DND-41 (cell line): Measurements from ENCODE around the gene PTCD3.

Experiments
- ATAC-seq: fragments of 200-7000 bp; cut with Tn5 transposase; 3 replicates; pipeline ENCODE4 v1.9.1; 2021; ENCODE audit warnings: low read depth; ENCODE audit not compliant: insufficient read depth
- DNase-seq: peaks from one replicate; pipeline ENCODE4 v3.0.0-alpha.2; 2020
- H2AFZ ChIP-seq: 2 replicates; pipeline ENCODE4 v1.6.0; 2012; ENCODE audit warnings: low read depth, low read length
- H3K27ac ChIP-seq: 2 replicates; pipeline ENCODE4 v1.5.1; 2012; ENCODE audit warnings: low read length, inconsistent platforms
- H3K27me3 ChIP-seq: fragments of 200-600 bp; sonication (generic); 2 replicates; pipeline ENCODE4 v1.6.0; 2012; ENCODE audit warnings: low read length, mild to moderate bottlenecking, inconsistent platforms; ENCODE audit not compliant: insufficient read depth, poor library complexity
- H3K36me3 ChIP-seq: 2 replicates; pipeline ENCODE4 v1.5.1; 2012; ENCODE audit warnings: low read length, inconsistent platforms; ENCODE audit not compliant: insufficient read depth
- H3K4me1 ChIP-seq: 2 replicates; pipeline ENCODE4 v1.5.1; 2012; ENCODE audit warnings: mild to moderate bottlenecking, low read length; ENCODE audit not compliant: insufficient read depth
- H3K4me2 ChIP-seq: 2 replicates; pipeline ENCODE4 v1.6.0; 2012; ENCODE audit warnings: mild to moderate bottlenecking, moderate library complexity, low read length, inconsistent platforms; ENCODE audit not compliant: insufficient read depth
- H3K4me3 ChIP-seq, 2 experiments: fragments of 200-600 bp in 1 of 2; shearing (Covaris generic) in 1 of 2; 2 replicates each; pipeline ENCODE4 v1.5.1; 2012 to 2016; ENCODE audit warnings: inconsistent platforms in 2 of 2, low read length in 2 of 2, mild to moderate bottlenecking in 2 of 2, low read depth in 1 of 2, moderate library complexity in 1 of 2
- H3K79me2 ChIP-seq: 2 replicates; pipeline ENCODE4 v1.6.0; 2012; ENCODE audit warnings: low read length, inconsistent platforms; ENCODE audit not compliant: insufficient read depth
- H3K9ac ChIP-seq: 2 replicates; pipeline ENCODE4 v1.6.0; 2012; ENCODE audit warnings: low read depth, mild to moderate bottlenecking, inconsistent platforms, low read length, moderate library complexity
- H3K9me3 ChIP-seq: 2 replicates; pipeline ENCODE4 v1.5.1; 2012; ENCODE audit warnings: low read length, moderate library complexity, mild to moderate bottlenecking, inconsistent platforms; ENCODE audit not compliant: insufficient read depth, severe bottlenecking
- H4K20me1 ChIP-seq: 2 replicates; pipeline ENCODE4 v1.6.0; 2012; ENCODE audit warnings: low read length; ENCODE audit not compliant: insufficient read depth
- EZH2 ChIP-seq: IDR thresholded peaks from 3 replicates; pipeline ENCODE4 v1.6.1; 2012; ENCODE audit warnings: borderline replicate concordance, low read depth, mild to moderate bottlenecking, moderate library complexity, low read length, inconsistent platforms; ENCODE audit not compliant: severe bottlenecking
- TF ChIP-seq, protein P1 (sequence below): IDR thresholded peaks from 2 replicates; pipeline ENCODE4 v1.5.1; 2012; ENCODE audit warnings: borderline replicate concordance, low read length, moderate library complexity, mild to moderate bottlenecking; ENCODE audit not compliant: poor library complexity, severe bottlenecking; ENCODE audit errors: extremely low read depth

PTCD3 gene

DNA sequence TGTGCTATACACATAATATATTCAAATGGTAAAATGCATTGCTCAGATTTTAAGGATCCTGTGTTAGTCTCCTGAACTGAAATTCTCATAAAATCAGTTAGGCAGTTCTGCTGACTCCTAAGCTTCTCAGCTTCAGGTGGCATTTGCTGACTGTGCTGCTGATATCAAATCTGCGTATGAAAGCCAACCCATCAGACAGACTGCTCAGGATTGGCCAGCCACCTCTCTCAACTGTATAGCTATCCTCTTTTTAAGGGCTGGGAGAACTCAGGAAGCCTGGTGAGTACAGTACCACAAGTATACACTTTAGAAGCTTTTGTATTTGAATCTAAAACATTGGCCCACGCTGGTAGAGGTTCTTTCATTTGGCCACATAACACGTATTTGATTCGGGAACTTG lies 28.7 kb downstream of the PTCD3 start:
- Histone ChIP-seq H3K79me2 (no peaks in the 10 kb centered on the region), H3K4me3 (no peak overlapping the region), H4K20me1 (no peaks in the 10 kb centered on the region), H3K36me3 (peaks cover 99% of the 10 kb centered on the region), H3K4me2 (no peak overlapping the region), H3K9ac (no peak overlapping the region), H3K27me3 (no peaks in the 10 kb centered on the region), H3K4me1 (no peaks in the 10 kb centered on the region), H3K27ac (no peak overlapping the region), H3K9me3 (no peaks in the 10 kb centered on the region), H2AFZ (no peak overlapping the region)
- ATAC-seq (no peak), DNase-seq (no peak)
- TF ChIP-seq, protein P1, sequence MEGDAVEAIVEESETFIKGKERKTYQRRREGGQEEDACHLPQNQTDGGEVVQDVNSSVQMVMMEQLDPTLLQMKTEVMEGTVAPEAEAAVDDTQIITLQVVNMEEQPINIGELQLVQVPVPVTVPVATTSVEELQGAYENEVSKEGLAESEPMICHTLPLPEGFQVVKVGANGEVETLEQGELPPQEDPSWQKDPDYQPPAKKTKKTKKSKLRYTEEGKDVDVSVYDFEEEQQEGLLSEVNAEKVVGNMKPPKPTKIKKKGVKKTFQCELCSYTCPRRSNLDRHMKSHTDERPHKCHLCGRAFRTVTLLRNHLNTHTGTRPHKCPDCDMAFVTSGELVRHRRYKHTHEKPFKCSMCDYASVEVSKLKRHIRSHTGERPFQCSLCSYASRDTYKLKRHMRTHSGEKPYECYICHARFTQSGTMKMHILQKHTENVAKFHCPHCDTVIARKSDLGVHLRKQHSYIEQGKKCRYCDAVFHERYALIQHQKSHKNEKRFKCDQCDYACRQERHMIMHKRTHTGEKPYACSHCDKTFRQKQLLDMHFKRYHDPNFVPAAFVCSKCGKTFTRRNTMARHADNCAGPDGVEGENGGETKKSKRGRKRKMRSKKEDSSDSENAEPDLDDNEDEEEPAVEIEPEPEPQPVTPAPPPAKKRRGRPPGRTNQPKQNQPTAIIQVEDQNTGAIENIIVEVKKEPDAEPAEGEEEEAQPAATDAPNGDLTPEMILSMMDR: no peak
- TF ChIP-seq EZH2: no peak

DNA sequence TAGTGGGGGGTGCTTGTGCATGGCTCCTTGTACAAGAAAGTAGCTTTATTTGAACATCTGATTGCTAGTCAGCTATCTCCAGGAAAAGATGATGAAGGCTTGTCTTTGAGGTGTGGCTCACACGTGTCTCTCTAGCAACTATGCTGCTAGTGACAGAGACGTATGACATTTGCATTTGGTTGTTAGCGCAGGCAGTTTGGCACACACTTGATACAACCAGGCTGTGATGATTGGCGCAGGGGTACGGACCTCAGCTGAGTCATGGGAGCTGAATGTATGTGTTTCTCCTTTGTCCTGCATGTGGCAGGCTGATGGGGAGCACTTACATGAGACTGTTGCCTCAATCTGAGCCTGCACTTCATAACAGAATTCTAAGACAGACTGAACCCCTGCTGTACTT lies 29.6 kb downstream of the PTCD3 start:
- DNase-seq (no peak), ATAC-seq (no peak)
- H3K79me2 ChIP-seq: no peaks in the 10 kb centered on the region
- no peaks in the 10 kb centered on the region for H3K4me1 ChIP-seq
- no peak overlapping the region for H3K4me2 ChIP-seq
- no peaks in the 10 kb centered on the region for H3K27me3 ChIP-seq
- H2AFZ ChIP-seq: no peak overlapping the region
- peaks cover 98% of the 10 kb centered on the region for H3K36me3 ChIP-seq
- H3K4me3 ChIP-seq: no peak overlapping the region
- TF ChIP-seq, protein P1: no peak
- TF ChIP-seq EZH2: no peak
- no peaks in the 10 kb centered on the region for H3K9me3 ChIP-seq
- H3K27ac ChIP-seq: no peak overlapping the region
- H4K20me1 ChIP-seq: no peaks in the 10 kb centered on the region
- H3K9ac ChIP-seq: no peak overlapping the region

DNA sequence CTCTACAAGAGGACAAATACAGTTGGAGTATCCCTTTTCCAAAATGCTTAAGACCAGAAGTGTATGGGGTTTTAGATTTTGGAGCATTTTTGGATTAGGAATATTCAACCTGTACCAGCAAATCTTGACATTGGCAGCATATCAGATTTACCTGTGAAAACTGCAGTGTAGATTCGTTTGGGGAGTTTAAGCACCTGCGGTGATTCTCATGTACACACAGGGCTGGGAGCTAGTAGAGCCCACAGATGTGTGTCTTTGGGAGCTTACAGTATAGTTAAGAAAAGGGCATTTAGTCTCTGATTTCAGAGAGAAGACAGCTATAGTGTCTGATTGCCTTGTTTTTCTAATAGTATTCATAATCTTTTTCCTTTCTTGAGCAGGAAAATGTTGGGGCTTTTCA lies 30.1 kb downstream of the PTCD3 start:
- Histone ChIP-seq H3K4me3 (no peak overlapping the region), H3K27me3 (no peaks in the 10 kb centered on the region), H2AFZ (no peak overlapping the region), H3K4me1 (no peaks in the 10 kb centered on the region), H3K9ac (no peak overlapping the region), H3K4me2 (no peak overlapping the region), H3K36me3 (peaks cover 98% of the 10 kb centered on the region), H4K20me1 (no peaks in the 10 kb centered on the region), H3K79me2 (no peaks in the 10 kb centered on the region), H3K9me3 (no peaks in the 10 kb centered on the region), H3K27ac (no peak overlapping the region)
- DNase-seq (no peak), ATAC-seq (no peak)
- TF ChIP-seq, protein P1: no peak
- no peak for TF ChIP-seq EZH2
